Dendritic cell treated with granulocyte-macrophage colony-stimulating factor and Interleukin-4, amounts not matched to agents 40 ng/mL and 50 ng/mL, for 4 days (primary cell): ENCODE measurements around the gene SECISBP2L.

Experiments used
- H3K27ac Mint-ChIP-seq: one replicate; pipeline ENCODE4 v1.8.0; 2022; ENCODE audit warnings: mild to moderate bottlenecking, mixed read lengths
- H3K27me3 Mint-ChIP-seq: one replicate; pipeline ENCODE4 v1.8.0; 2022; ENCODE audit warnings: mild to moderate bottlenecking, mixed read lengths
- H3K36me3 Mint-ChIP-seq: one replicate; pipeline ENCODE4 v1.8.0; 2022; ENCODE audit warnings: low read depth, mixed read lengths
- H3K4me1 Mint-ChIP-seq: one replicate; pipeline ENCODE4 v1.8.0; 2022; ENCODE audit warnings: low read depth, mixed read lengths
- H3K4me3 Mint-ChIP-seq: one replicate; pipeline ENCODE4 v1.8.0; 2022; ENCODE audit warnings: mild to moderate bottlenecking, moderate library complexity, mixed read lengths
- H3K9me3 Mint-ChIP-seq: one replicate; pipeline ENCODE4 v1.8.0; 2022; ENCODE audit warnings: mixed read lengths
- intact Hi-C: fragments of 100-400 bp; cut with micrococcal nuclease; formaldehyde crosslinking; loops from one replicate; pipeline ENCODE4 v1.15.0; 2022

SECISBP2L gene

GRCh38 chr15:49042165-49042564 is 4.1 kb downstream of the SECISBP2L start:
- peaks cover 29% of the 10 kb centered on the region for H3K4me1 Mint-ChIP-seq
- no peaks in the 10 kb centered on the region for H3K27me3 Mint-ChIP-seq
- H3K27ac Mint-ChIP-seq: no peak overlapping the region
- H3K9me3 Mint-ChIP-seq: no peaks in the 10 kb centered on the region
- intact Hi-C loops: no loop called here
- peaks cover 11% of the 10 kb centered on the region for H3K36me3 Mint-ChIP-seq
- H3K4me3 Mint-ChIP-seq: no peak overlapping the region

DNA sequence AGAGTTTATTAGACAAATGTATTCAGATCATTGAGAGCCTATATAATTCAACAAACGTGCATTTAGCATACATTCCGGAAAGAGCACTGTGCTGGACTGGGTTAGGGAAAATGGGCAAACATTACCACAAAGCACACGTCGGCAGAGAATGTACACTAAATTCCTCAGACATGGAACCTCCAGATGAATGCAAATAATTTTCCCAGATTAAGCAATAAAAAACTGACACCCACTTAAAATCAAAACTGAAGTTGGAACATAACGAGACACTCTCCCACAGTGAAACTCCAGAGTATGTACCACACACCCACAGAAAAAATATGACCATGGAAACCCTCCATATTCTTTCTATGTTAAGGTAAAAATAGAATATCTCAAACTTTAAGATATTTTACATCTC is 4.8 kb downstream of the SECISBP2L start:
- intact Hi-C loops: no loop called here
- Mint-ChIP-seq H3K4me1 (peaks cover 24% of the 10 kb centered on the region), H3K27me3 (no peaks in the 10 kb centered on the region), H3K9me3 (no peaks in the 10 kb centered on the region), H3K4me3 (no peak overlapping the region), H3K36me3 (peaks cover 9% of the 10 kb centered on the region), H3K27ac (no peak overlapping the region)

GRCh38 chr15:49040151-49040550 is 6.1 kb downstream of the SECISBP2L start:
- H3K9me3 Mint-ChIP-seq: no peaks in the 10 kb centered on the region
- intact Hi-C loops: no loop called here
- H3K27me3 Mint-ChIP-seq: no peaks in the 10 kb centered on the region
- H3K36me3 Mint-ChIP-seq: peaks cover 11% of the 10 kb centered on the region
- peaks cover 20% of the 10 kb centered on the region for H3K4me1 Mint-ChIP-seq
- no peak overlapping the region for H3K27ac Mint-ChIP-seq
- H3K4me3 Mint-ChIP-seq: no peak overlapping the region

DNA sequence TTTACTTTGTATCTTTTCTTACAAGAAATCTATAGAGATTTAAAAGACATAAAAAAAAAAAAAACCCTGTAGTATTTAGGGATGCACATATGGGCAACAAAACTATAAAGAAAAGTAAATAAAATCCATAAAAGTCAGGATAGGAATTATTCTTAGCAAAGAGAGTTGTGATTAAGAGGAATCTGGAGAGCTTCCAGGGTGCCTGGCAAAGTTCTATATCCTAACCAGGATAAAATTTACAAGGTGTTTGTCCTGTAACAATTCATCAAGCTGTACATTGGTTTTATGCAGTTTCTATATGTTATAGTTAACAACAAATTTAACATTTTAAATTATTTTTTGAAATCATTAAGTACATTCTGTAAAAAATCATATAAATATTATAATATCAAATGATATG is 7.9 kb downstream of the SECISBP2L start:
- no peaks in the 10 kb centered on the region for H3K9me3 Mint-ChIP-seq
- peaks cover 18% of the 10 kb centered on the region for H3K4me1 Mint-ChIP-seq
- H3K36me3 Mint-ChIP-seq: peaks cover 12% of the 10 kb centered on the region
- intact Hi-C loops: loop anchor here (10.0 kb wide), 1 partner anchor 96 kb away; no protein-coding TSS in a partner anchor
- H3K4me3 Mint-ChIP-seq: no peak overlapping the region
- no peaks in the 10 kb centered on the region for H3K27me3 Mint-ChIP-seq
- H3K27ac Mint-ChIP-seq: no peak overlapping the region

DNA sequence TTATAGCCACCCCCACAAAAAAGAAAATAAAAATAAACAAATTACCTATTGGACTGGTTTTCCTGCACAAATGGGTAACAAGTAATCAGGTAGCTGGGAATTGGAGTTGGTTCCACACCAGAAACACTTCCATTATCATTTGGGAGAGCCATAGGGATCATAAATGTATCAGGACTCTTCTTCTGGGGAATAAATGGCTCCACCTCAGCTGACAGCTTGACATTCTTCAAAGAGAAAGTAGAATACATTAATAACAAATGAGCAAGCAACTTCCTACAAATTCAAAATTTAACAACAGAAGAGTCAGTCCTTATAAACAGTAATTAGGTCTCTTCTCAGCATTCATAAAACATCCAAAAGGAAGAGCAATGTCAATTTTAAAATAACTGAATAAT is 8.7 kb downstream of the SECISBP2L start:
- Mint-ChIP-seq H3K27ac (no peak overlapping the region), H3K36me3 (peaks cover 12% of the 10 kb centered on the region), H3K4me1 (peaks cover 17% of the 10 kb centered on the region), H3K9me3 (no peaks in the 10 kb centered on the region), H3K27me3 (no peaks in the 10 kb centered on the region), H3K4me3 (no peak overlapping the region)
- intact Hi-C loops: loop anchor here (10.0 kb wide), 1 partner anchor 97 kb away; no protein-coding TSS in a partner anchor

DNA sequence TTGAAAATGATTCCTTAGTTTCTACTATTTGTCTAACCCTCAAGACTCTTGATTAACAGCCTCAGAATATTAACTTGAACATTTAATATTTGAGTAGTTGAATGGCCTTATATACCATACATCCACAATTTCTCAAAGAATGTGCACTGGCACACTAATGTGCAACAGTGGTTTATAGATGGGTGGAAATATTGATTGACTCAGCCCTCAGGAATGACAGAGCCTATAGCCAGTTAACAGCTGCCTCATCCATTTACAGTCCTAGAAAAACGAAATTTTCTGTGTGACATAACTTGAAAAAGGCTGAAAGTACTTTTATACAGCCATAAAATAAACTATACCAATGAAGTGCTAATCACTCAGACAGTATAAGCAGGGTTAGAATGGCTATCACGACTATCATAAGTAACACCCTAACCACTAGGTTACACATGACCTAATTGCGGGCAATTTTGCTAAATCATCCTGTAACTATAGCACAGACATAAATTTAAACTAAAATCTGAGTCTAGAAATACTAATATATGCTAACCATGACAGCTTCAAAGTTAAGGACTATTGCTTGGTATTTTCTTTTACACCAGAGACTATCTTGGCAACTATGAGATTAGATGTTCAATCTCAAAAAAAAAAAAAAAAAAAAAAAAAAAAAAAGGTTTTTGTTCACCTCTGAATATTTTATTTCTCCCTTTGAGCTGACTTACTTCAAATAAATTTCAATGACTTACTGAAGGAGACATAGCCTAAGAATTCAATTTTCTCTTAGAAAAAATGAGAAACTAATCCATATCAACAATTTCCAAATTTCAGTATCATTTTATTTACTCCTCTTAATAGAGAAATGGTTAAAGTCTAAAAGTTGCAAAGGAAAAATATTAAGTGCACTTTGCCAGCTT is 9.3 kb downstream of the SECISBP2L start:
- H3K4me3 Mint-ChIP-seq: no peak overlapping the region
- intact Hi-C loops: loop anchor here (10.0 kb wide), 1 partner anchor 98 kb away; no protein-coding TSS in a partner anchor
- no peaks in the 10 kb centered on the region for H3K27me3 Mint-ChIP-seq
- H3K4me1 Mint-ChIP-seq: peaks cover 11% of the 10 kb centered on the region
- no peaks in the 10 kb centered on the region for H3K9me3 Mint-ChIP-seq
- peaks cover 12% of the 10 kb centered on the region for H3K36me3 Mint-ChIP-seq
- no peak overlapping the region for H3K27ac Mint-ChIP-seq

DNA sequence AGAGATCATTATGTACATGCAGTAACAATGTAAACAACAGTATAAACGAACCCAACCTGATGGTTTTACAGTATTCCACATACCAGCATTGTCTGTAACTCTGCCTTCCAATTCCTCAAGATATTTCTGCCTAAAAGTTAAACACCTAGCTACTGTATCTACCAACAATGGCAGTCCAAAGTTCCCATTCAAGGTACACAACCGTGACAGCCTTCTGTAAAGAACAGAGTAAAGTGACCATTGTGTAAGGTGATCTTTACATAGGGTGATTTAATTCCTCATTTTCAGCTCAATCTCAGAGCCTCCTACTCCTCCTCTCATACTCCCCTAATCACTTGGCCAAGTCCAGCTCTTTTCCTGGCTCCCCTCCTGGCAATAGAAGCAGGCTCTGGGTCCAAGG is 10.4 kb downstream of the SECISBP2L start:
- Mint-ChIP-seq H3K4me1 (peaks cover 4% of the 10 kb centered on the region), H3K36me3 (peaks cover 14% of the 10 kb centered on the region), H3K27me3 (no peaks in the 10 kb centered on the region), H3K4me3 (no peak overlapping the region), H3K27ac (no peak overlapping the region), H3K9me3 (no peaks in the 10 kb centered on the region)
- intact Hi-C loops: loop anchor here (10.0 kb wide), 1 partner anchor 99 kb away; no protein-coding TSS in a partner anchor

DNA sequence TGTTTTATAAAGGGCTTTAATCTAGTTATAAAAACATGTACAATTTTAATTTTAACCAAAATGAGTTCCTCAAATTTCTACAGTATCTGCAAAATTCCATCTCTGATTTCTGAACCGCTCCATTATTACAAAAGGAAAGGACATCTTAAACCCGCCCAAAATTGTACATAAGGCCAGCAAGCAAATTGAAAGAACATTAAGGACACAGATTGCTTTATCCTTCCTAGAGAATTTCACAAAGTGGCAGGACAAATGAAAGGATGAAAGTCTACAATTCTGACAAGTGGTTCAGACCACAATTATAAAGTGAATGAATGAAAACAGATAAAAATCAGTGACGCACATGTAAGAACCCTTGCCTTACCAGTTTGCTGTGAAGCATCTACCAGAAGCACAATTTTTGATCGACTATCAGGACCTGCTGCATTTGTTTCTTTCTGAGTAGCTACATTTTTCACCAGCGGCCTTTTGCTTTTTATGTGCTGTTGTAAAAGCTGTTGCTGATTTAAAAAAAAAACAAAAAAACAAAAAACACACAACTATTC is 13.6 kb downstream of the SECISBP2L start:
- Mint-ChIP-seq H3K9me3 (no peaks in the 10 kb centered on the region), H3K4me1 (no peaks in the 10 kb centered on the region), H3K27me3 (no peaks in the 10 kb centered on the region), H3K4me3 (no peak overlapping the region), H3K27ac (no peak overlapping the region), H3K36me3 (peaks cover 44% of the 10 kb centered on the region)
- intact Hi-C loops: loop anchor here (10.0 kb wide), 1 partner anchor 102 kb away; no protein-coding TSS in a partner anchor

GRCh38 chr15:49031804-49032203 is 14.4 kb downstream of the SECISBP2L start:
- H3K4me3 Mint-ChIP-seq: no peak overlapping the region
- intact Hi-C loops: loop anchor here (10.0 kb wide), 1 partner anchor 103 kb away; no protein-coding TSS in a partner anchor
- peaks cover 53% of the 10 kb centered on the region for H3K36me3 Mint-ChIP-seq

DNA sequence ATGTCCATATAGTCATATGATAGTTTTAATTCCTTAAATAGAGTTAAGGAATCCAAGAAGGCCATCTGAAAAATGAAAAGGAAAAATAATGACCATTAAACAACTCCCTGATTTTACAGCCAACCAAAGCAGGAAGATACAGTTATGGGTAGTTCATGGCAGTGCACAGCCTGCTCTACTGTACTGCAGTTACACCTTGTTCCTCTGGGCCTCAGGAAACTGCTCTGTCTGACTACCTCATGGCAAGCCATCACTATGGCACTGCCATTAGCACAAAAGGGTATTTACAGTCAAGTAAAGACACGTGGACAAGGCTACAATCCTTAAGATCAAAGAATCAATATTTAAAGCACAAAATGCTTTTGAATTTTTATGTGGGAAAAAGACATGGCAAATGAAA is 19.5 kb downstream of the SECISBP2L start:
- H3K9me3 Mint-ChIP-seq: no peaks in the 10 kb centered on the region
- no peaks in the 10 kb centered on the region for H3K27me3 Mint-ChIP-seq
- intact Hi-C loops: no loop called here
- peaks cover 88% of the 10 kb centered on the region for H3K36me3 Mint-ChIP-seq
- no peak overlapping the region for H3K4me3 Mint-ChIP-seq
- no peaks in the 10 kb centered on the region for H3K4me1 Mint-ChIP-seq
- H3K27ac Mint-ChIP-seq: no peak overlapping the region

More at GRCh38 chr15:49031804-49032203, 14.4 kb downstream of the SECISBP2L start:
- Mint-ChIP-seq H3K27me3 (no peaks in the 10 kb centered on the region), H3K4me1 (no peaks in the 10 kb centered on the region), H3K27ac (no peak overlapping the region), H3K9me3 (no peaks in the 10 kb centered on the region)

DNA sequence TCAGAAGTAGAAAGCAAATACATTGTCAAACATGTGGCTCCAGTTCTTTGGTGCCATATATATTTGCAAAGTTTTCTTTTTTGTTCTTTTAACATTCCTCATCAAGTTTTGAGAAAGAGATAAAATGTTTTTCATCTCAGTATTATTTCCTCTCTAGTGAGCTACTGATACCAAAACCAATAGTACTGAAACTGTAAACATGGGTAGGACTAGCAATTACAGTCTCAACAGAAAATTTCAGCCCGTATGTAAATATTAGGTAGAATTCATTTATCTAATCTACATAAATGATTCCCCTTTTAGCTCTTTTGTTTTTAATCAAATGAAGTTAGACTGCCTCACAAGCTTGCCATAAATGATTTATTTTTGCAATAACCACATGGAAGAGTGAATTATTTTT is 21.4 kb downstream of the SECISBP2L start:
- Mint-ChIP-seq H3K36me3 (peaks cover 92% of the 10 kb centered on the region), H3K4me3 (no peak overlapping the region), H3K27ac (no peak overlapping the region), H3K27me3 (no peaks in the 10 kb centered on the region), H3K9me3 (no peaks in the 10 kb centered on the region), H3K4me1 (no peaks in the 10 kb centered on the region)
- intact Hi-C loops: no loop called here

DNA sequence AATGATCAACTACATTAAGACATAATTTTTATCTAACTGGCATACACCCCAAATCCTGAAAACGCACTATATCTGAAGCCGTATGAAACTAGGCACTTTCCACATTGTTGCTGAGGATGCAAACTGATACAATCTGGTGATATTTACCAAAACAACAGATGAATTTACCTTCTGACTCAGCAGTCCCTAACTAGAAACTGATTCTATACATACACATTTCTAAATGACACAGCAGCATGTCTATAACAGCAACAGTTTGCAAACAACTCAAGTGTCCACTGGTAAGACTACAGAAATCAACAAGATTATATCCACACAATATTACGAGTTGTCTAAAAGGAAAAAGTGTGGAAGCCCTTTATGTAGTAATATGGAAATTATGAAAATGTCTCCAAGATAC is 22.9 kb downstream of the SECISBP2L start:
- H3K27ac Mint-ChIP-seq: no peak overlapping the region
- intact Hi-C loops: no loop called here
- peaks cover 90% of the 10 kb centered on the region for H3K36me3 Mint-ChIP-seq
- no peaks in the 10 kb centered on the region for H3K4me1 Mint-ChIP-seq
- no peaks in the 10 kb centered on the region for H3K9me3 Mint-ChIP-seq
- no peak overlapping the region for H3K4me3 Mint-ChIP-seq
- H3K27me3 Mint-ChIP-seq: no peaks in the 10 kb centered on the region

DNA sequence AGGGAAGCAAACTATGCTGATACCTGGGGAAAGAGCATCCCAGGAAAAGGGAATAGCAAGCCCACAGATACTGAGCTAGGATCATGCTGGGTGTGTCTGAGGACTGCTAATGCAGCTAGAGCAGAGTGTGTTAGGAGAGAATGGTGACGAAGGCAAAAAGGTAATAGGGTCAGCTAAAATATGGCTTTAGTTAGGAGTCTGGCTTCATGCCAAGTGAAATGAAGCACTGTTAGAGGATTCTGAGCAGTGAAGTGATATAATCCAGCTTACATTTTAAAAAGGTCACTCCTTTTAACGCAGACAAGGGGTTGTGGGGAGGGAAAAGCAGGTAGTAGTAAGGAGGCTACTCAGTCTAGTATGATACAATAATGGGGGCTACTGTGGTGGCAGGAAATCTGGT is 30.4 kb downstream of the SECISBP2L start:
- H3K27me3 Mint-ChIP-seq: no peaks in the 10 kb centered on the region
- H3K27ac Mint-ChIP-seq: no peak overlapping the region
- H3K4me3 Mint-ChIP-seq: no peak overlapping the region
- no peaks in the 10 kb centered on the region for H3K4me1 Mint-ChIP-seq
- no peaks in the 10 kb centered on the region for H3K9me3 Mint-ChIP-seq
- H3K36me3 Mint-ChIP-seq: peaks cover 67% of the 10 kb centered on the region
- intact Hi-C loops: loop anchor here (10.0 kb wide), 1 partner anchor 109 kb away; no protein-coding TSS in a partner anchor

DNA sequence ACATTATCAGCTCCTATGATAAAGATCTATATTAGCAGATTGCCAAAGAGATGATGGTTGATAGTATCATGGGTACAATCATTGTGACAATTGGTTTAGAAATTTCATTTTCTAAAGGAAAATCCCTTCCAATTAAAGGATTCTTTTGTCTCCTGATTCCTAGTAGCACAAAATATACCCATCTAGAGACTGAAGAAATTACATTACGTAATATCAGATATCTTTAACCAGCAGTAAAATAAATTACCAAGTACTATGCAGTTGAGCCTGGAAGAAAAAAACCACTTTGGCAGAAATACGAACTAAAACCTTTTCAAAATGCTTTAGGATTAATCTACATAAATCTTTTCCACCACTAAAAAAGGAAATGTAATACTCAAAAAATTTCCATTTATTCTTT is 46.9 kb downstream of the SECISBP2L start:
- Mint-ChIP-seq H3K27ac (no peak overlapping the region), H3K4me1 (no peaks in the 10 kb centered on the region), H3K36me3 (peaks cover 71% of the 10 kb centered on the region), H3K9me3 (peaks cover 6% of the 10 kb centered on the region), H3K4me3 (no peak overlapping the region), H3K27me3 (no peaks in the 10 kb centered on the region)
- intact Hi-C loops: no loop called here
